Umbilical cord (tissue), 2 donors: ENCODE data around the gene ARNT2. TPM values are rescaled to one million over a fixed set of nuclear protein-coding genes. Genes with fewer than 3 reads are reported as not detected.
"Not testable (repeated sequence)": the region's sequence is repeated elsewhere in the genome, so short reads cannot be mapped to it uniquely, and the experiment has no call there.

Experiments
- DNase-seq: peaks from one replicate; pipeline ENCODE4 v3.0.0-alpha.2; 2015; ENCODE audit warnings: low spot score
- total RNA-seq: library from RNA; depleted of rRNA; stranded (reverse); fragments of >200 nt; gene quantifications from one replicate; pipeline ENCODE4 v1.2.3, GENCODE V29; 2014; ENCODE audit warnings: low replicate concordance; ENCODE audit not compliant: insufficient read depth

The ARNT2 gene
- total RNA-seq, 1 donor from 2014 or later: 5.3 TPM

DNA sequence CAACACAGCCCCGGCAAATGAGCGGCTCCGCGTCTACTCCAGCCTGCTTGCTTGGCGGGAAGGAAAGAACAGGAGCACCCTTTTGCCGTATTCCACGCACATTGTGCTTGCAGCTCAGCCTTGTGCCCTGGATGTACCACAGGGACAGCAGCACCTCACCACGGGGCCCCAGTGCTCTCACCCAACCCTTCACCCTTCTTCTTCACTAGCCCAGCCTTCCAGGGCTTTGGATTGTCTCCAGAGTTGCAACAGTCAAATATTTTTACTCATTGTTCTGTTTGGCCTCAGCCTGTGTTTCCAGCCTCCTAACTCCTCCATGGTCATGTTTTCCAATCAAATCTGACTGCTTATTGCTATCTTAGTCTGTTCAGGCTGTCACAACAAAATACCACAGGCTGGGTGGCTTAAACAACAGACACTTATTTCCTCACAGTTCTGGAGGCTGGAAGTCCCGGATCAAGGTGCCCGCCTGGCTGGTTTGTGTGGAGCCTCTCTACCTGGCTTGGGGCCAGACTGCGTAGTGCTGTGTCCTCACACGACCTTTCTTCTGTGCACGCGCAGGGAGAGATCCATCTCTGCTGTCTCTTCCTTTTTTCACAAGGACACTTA, 211.7 kb downstream of the ARNT2 start:
- DNase-seq: peak; percentile 41

DNA sequence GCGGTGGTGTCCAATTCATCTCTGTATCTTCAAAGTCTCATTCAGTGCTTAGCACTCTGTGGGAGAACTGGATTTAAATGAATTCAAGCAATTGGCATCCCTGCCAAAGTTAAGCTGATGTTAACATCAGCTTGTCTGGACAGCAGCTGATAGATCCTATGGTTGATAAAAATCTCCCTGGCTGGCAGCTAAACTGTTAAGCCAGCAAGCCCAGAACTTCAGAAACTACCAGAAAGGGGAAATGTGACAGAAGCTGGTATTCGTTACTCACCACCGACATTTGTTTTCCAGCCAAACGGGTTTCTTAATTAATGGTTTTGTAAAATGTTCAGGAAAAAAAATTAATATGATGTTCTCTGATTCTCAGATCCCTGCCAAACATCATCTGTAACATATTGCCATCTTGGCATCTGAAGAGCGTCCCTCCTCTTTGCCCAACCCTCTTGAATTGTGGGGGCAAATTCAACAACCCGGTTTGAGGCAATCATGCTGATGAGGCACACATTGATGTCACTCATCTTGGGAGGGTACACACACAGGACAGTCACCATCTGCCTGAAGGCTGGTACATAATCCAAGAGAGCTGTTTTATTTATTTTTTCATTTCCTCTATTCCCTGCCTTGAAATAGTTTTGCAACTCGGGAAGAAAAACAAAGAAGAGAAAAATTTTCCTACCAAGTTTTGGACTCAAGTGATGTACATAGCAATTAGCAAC, 214.7 kb downstream of the ARNT2 start:
- no peak for DNase-seq

DNA sequence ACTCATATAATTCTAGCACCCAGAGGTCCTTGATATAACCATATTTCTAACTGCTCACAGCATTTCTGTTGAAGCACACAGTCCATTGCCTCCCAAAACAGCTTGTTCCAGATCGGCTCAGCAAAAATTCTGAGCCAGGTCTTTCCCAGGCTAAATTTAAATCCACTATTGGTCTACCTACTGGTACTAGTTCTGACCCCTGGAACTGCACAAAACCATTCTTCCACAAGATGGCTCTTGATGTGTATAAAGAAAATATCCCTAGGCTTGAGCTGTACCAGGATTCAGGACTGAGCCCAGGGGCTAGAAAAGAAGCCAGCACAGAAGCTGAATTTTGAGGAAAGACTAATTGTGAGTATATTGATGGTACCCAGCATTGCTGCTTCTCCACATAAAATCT, 215.5 kb downstream of the ARNT2 start:
- DNase-seq: peak; percentile 27

DNA sequence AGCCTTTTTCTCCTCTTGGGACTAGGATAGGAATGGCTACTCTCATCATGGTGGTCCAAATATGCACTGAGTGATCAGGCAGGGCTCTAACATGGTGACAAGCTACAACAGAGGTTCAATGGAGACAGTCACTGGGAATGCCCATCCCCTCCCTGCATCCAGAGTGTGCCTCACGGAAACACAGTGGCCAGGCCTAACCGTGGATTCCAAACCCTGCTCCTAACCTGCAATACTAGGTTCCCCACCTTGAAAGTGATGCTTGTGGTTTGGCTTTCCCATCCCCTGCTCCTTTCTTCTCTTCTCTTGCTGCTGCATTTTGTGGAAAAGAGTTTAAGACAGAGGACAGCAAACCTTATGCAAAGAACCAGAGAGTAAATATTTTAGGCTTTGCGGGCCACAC, 216.0 kb downstream of the ARNT2 start:
- no peak for DNase-seq

DNA sequence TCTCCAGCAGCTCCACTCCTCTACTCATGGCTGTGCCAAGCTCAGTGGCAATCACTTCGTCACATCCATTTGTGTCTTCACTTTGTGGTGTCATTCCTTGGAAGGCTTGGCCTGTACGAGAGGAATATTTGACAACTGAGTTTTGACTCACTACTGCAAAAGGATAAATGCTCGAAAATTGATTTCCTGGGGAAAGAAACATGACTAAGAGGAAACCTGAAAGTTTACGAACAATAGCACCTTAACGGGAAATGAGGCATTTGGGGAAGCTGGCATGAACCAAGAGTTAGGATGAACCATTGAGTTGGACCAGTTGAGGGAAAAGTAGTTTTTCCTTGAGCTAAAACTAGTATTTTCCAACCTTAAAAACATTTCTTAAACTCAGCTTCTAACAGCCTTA, 216.7 kb downstream of the ARNT2 start:
- DNase-seq: no peak

DNA sequence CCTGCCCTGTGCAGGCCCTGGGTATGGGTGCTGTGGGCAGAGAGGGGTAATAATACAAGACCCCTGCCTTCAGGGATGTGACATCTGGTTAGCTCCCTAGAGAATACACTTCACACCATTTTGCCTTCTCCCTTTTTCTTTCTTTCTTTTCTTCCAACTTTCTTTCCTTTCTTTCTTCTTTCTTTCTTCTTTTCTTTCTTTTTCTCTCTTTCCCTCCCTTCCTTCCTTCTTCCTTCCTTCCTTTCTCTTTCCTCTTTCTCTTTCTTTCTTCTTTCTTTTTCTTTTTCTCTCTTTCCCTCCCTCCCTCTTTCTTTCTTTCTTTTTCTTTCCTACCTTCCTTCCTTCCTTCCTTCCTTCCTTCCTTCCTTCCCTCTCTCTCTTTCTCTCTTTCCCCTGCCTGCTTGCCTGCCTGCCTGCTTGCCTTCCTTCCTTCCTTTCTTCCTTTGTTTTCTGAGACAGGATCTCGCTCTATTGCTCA, 222.5 kb downstream of the ARNT2 start:
- no peak for DNase-seq

DNA sequence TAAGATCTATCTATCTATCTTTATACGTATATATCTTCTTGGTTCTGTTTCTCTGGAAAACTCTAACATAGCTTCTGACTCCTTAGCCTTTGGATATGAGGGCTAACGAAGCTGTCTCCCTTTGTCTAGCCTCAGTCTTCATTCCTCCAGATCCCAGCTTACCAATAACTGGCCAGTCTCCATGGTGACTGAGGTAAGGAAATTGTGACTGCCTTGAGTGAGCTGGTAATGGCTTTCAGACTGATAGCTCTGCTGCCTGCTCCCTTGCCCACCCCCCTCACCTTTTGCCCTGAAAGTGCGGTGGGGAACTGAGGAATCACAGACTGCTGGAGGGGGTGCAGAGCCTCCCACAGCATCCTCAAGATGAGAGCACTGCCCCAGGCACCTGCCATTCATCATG, 225.2 kb downstream of the ARNT2 start:
- DNase-seq: no peak

DNA sequence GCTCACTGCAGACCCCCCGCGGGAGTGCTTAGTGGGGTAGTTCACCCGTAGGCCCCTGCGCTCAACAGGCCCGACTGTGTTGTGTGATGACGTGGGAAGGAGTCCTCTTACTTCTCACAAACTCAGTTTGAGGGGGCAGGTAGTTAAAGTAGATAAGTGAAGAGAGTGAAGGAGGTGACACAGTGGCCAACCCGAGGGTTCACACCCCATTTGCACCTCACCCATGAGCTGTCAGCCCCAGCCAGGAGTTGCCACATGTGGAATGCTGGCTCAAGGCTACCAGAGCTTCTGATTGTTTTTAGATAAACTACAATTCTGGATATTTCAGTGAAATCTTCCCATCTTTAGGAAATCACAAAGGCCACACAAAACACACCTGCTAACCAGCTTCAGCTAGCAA, 226.8 kb downstream of the ARNT2 start:
- DNase-seq: no peak

DNA sequence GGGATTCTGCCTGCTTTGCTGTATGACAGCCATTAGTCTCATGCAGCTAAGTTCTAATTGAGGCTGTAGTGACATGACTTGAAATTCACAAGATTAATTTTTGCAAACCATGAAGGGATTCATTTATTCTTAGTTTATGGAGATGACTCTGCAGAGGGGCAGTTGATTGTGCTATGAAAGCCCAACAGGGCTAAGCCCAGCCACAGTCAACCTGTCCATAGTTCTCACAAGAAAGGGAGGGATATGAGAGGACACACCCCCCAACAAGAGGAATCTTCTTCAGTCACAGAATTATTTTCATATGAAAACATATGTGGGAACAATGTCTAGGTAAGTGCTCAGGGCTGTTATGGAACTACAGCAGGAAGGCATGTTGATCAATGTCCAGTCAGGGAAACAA, 229.0 kb downstream of the ARNT2 start:
- DNase-seq: no peak

DNA sequence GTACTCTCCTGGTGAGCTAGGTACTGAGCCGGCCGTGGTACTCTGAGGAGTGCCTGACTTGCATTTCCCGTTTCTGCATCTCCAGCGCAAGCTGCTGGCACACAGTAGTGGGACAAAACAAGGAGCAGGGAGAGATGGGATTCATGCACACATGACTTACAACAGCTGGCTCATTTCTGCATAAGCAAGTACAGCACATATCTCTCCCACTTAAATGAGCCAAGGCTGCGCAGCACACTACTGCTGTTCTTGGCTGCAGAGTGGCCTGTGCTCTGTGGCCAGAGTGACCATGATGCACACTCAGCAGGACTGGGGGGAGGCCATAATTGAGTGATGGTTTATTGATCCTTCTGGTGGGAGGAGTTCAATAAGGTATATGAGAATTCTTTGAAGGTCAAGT, 231.8 kb downstream of the ARNT2 start:
- DNase-seq: no peak

DNA sequence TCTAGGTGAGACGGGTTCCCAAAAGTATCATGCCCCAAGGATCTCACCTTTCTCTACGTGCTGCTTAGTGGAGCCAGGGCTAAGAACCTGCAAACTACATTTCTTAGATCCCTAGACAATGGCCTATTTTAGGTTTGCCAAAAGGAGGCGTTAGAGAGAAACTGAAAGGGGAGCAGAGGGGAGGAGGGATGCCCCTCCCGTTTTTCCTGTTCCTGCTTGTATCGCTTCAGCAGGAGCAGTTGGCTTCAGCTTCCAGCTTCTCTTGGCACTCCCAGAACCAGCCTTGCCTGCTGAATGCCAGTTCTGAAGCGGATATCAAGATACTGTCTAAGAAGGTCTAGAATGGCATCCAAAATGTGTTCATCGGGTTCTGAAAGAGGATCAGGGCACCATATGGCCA, 232.5 kb downstream of the ARNT2 start:
- DNase-seq: no peak

DNA sequence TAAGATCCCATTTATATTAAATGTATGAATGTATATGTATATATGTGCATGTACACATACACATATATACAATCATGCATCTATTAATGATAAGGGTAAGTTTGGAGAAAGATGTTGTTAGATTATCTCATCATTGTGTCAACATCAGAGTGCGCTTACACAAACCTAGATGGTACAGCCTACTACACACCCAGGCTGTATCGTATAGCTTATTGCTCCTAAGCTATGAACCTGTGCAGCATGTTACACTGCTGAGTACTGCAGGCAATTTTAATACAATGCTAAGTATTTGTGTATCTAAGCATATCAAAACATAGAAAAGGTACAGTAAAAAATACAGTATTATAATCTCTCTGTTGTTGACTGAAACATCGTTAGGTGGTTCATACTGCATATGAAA, 233.6 kb downstream of the ARNT2 start:
- DNase-seq: no peak

DNA sequence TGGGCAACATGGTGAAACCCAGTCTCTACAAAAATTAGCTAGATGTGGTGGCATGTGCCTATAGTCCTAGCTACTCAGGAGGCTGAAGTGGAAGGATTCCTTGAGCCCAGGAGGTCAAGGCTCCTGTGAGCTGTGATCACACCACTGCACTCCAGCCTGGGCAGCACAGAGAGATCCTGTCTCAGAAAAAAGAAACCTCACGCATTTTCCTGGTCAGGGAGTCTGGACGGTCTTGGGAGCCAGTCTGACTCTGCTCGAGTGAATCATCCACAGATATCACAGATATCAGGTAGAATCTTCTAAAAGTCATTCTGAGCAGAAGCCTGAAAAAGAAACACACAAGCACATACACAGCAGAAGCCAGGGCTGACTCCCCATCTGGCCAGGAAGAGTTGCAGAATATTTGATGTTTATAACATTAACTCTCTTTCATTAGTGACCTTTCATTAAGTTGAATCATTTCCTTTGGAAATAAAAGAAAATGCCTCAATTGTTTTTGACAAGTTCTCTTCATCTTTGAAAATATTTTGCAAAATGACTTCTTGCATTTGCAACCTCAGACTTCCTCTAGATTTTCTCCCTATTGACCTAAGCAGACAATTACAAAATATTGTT, 234.5 kb downstream of the ARNT2 start:
- no peak for DNase-seq

DNA sequence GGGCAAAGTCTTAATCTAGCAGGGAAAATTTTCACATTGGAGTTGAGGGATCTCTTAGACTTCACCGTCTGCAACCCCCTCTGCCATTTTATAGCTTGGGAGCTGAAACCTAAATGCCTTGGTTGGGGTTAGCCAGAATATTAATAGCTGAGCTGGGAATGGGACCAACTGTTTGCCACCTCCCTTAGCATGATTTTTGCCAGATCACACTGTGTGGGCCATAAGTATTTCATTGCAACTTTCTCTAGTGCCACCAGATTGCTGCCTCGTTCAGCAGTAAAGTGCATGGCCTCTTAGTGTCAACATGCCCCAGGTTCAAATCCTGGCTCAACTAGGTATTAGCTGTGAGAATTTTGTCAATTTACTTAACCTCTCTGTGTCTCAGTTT, 235.0 kb downstream of the ARNT2 start:
- no peak for DNase-seq

DNA sequence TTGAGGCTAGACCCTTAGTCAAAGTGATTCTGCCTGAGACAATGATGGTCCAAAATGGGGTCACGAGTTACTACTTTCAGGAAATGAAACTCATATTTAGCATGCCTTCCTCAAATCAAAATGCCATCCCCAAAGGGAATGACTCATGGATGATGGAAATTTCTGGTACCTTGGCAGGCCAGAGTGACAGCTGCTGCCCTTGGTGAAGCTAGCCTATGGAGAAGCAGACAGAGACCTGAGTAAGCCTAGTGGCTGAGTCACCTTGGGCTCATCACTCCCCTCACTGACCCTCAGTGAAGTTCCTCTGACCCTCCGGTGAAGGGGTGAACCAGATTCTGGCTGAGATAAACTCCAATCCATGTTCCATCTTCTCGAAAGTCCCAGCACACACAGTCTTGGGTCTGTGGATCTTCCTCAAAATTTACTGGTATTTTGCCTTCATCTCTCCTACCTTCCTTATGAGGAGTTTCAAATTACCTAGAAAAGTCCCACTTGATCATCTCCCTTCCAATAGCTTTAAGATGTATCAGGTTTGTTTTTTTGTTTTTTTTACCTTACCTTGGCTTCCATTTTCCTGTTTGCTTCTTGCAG, 236.4 kb downstream of the ARNT2 start:
- DNase-seq: no peak

DNA sequence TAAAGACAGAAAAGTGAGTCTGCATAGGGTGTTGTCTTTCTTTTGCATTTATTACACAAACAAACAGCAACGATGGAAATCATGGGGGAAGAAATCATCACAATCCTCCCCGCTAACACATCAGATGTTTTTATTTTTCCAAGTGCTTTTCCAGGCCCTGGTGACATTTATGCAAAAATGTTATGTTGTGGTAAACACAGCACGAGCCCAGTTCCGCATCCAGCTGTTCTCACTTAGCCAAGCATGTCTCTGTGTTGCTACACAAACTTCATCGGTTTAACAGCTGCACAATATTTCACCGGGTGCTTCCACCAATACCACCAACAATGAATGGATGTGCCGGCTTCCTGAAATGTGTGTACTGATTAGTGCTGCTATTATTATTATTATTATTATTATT, 237.2 kb downstream of the ARNT2 start:
- DNase-seq: no peak

DNA sequence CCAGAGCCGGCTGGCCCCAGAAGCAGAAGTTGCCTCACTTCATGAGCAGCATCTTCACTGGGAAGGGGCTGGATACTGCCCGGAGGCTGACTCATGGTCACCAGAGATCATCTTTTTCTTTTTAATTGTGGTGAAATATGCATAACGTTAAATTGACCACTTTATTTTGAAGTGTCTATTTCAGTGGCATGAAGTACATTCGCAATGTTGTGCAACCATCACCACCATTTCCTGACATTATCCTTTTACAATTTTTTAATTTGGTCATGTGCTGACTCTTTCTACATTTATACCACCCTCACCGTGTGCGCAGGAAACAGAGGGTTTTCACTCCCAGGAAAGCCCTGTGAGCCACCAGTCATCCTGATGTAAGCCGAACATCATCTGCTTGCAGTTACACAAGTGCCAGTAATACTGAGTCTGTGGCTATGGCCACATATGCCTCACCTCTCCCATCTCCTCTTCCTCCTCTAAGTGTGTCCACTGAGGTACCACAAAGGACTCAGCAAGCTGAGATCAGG, 239.3 kb downstream of the ARNT2 start:
- DNase-seq: no peak

DNA sequence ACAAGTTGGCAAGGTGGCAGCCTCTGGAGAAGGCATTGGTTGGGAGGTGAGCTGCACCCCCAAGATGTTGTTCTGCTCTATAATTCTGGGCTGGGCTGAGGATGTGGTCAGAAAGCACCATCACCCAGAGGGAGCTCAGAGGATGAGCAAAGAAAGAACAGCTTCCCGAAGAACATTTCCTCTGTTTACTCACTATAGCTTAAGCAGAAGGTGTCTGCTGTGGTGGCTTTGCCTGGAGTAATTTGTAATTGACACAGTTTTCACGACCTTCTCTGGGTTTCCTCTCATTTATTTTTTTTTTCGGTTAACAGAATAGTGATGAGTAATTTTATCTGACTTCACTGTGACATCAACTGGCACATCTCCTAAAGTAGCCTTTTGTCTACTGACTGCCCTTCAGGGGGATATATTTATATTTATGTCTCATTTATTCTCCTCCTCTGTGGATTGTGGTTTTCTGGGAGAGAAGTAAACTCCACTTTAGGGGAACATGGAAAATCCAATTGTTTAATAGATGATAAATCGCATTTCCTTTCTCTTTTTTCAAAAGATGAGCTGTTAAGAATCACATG, 241.4 kb downstream of the ARNT2 start:
- no peak for DNase-seq

DNA sequence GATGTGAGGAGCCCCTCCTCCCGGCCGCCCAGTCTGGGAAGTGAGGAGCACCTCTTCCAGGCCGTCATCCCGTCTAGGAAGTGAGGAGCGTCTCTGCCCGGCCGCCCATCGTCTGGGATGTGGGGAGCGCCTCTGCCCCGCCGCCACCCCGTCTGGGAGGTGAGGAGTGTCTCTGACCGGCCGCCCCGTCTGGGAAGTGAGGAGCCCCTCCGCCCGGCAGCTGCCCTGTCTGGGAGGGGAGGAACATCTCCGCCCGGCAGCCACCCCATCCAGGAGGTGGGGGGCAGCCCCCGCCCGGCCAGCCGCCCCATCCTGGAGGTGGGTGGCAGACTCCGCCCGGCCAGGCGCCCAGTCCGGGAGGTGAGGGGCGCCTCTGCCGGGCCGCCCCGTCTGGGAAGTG, 243.2 kb downstream of the ARNT2 start:
- DNase-seq: not testable (repeated sequence)
